GM12864 (cell line): ENCODE data around the gene BMI1.
"Not testable (repeated sequence)": the region's sequence is repeated elsewhere in the genome, so short reads cannot be mapped to it uniquely, and the experiment has no call there.

Experiments used
- DNase-seq: peaks from one replicate; pipeline ENCODE4 v3.0.0-alpha.2; 2011; ENCODE audit warnings: low read depth
- H3K4me3 ChIP-seq: 2 replicates; pipeline ENCODE4 v1.5.1; 2011; ENCODE audit warnings: mild to moderate bottlenecking, low read depth, low read length, control low read depth
- CTCF ChIP-seq: IDR thresholded peaks from 2 replicates; pipeline ENCODE4 v1.5.1; 2011; ENCODE audit warnings: low read depth, mild to moderate bottlenecking, moderate library complexity, low read length, control low read depth, inconsistent platforms; ENCODE audit errors: missing control alignments

BMI1 gene

GRCh38 chr10:22356324-22356873, 35.5 kb downstream of the BMI1 start:
- TF ChIP-seq CTCF, result no peak
- no peak overlapping the region for H3K4me3 ChIP-seq
- DNase-seq, result no peak

DNA sequence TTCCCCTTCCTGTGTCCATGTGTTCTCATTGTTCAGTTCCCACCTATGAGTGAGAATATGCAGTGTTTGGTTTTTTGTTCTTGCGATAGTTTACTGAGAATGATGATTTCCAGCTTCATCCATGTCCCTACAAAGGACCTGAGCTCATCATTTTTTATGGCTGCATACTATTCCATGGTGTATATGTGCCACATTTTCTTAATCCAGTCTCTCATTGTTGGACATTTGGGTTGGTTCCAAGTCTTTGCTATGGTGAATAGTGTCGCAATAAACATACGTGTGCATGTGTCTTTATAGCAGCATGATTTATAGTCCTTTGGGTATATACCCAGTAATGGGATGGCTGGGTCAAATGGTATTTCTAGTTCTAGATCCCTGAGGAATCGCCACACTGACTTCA, 36.9 kb downstream of the BMI1 start:
- not testable (repeated sequence) for H3K4me3 ChIP-seq, DNase-seq

GRCh38 chr10:22363305-22363704, 42.4 kb downstream of the BMI1 start:
- DNase-seq, result no peak
- H3K4me3 ChIP-seq, result no peak overlapping the region
- TF ChIP-seq CTCF, result no peak

- TF ChIP-seq CTCF, result no peak
- H3K4me3 ChIP-seq, result no peak overlapping the region
- DNase-seq, result no peak
Observed at GRCh38 chr10:22364407-22365140, 43.7 kb downstream of the BMI1 start.

DNA sequence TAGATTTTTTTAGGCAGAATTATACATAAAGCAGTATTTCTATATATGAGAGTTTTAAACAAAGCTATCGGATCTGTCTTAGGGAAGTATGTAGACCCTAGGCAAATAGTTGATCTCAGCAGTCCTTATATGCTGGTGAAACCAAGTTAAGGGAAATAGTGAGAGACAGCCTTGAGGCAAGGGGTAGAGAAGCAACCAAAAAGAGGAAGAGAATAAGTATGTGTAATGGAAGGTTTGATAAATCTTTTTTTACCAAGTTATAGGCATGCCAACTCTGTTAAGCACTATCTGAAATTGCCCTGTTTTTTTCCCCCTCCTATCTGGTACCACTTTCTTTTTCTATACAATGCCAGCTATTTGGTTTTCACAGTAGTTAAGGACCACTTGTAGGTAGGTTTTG, 44.3 kb downstream of the BMI1 start:
- DNase-seq, result no peak
- no peak overlapping the region for H3K4me3 ChIP-seq
- TF ChIP-seq CTCF, result no peak

- DNase-seq, result no peak
- H3K4me3 ChIP-seq, result no peak overlapping the region
- no peak for TF ChIP-seq CTCF
Observed at GRCh38 chr10:22365644-22366434, 44.9 kb downstream of the BMI1 start.

GRCh38 chr10:22366435-22366703, 45.5 kb downstream of the BMI1 start:
- TF ChIP-seq CTCF, result no peak
- DNase-seq, result no peak
- H3K4me3 ChIP-seq, result no peak overlapping the region
